B cell (primary cell): Measurements from ENCODE around the gene ELOB.

Experiments used
- CTCF ChIP-seq: fragments of 200-600 bp; IDR thresholded peaks from one replicate; pipeline ENCODE4 v1.8.0; 2022; ENCODE audit warnings: antibody characterized with exemption, mild to moderate bottlenecking
- EZH2 ChIP-seq: IDR thresholded peaks from 2 replicates; pipeline ENCODE4 v1.6.1; 2012; ENCODE audit warnings: borderline replicate concordance, low read depth, mild to moderate bottlenecking, moderate library complexity, low read length; ENCODE audit not compliant: insufficient read depth, poor library complexity, severe bottlenecking

GRCh38 chr16:2753733-2754020 lies 23.4 kb downstream of the ELOB start:
- TF ChIP-seq CTCF: no peak
- no peak for TF ChIP-seq EZH2
